Fibroblast of pulmonary artery (primary cell): ENCODE data around the gene LRP1B.

ENCODE experiments used
- DNase-seq: peaks from one replicate; pipeline ENCODE4 v3.0.0-alpha.2; 2010; ENCODE audit warnings: low read depth
- H3K4me3 ChIP-seq: replicated peaks from 2 replicates; pipeline ENCODE4 v1.5.1; 2011; ENCODE audit warnings: low read depth, mild to moderate bottlenecking, control low read depth, low read length, moderate library complexity
- TF ChIP-seq, protein P1 (sequence below): IDR thresholded peaks from 2 replicates; pipeline ENCODE4 v1.5.1; 2011; ENCODE audit warnings: mild to moderate bottlenecking, control low read depth, low read length, inconsistent platforms; ENCODE audit errors: missing control alignments

The LRP1B gene

DNA sequence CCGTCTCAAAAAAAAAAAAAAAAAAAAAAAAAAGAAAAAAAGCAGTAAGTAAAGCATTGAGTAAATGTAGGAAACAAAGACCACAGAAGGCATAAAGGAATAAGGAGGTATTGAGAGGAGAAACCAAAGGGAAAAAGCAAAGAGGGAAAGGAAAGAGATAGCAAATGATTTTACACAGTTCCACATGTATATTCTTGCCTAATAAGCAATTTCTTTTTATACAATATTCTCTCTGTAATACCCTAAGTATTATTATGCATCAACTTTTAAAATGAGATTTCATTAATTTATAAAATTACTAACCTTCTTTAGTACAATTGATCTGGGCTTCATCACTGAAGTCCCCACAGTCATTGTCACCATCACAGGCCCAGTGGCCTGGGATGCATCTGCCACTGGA, 1180.9 kb downstream of the LRP1B start:
- TF ChIP-seq, protein P1, sequence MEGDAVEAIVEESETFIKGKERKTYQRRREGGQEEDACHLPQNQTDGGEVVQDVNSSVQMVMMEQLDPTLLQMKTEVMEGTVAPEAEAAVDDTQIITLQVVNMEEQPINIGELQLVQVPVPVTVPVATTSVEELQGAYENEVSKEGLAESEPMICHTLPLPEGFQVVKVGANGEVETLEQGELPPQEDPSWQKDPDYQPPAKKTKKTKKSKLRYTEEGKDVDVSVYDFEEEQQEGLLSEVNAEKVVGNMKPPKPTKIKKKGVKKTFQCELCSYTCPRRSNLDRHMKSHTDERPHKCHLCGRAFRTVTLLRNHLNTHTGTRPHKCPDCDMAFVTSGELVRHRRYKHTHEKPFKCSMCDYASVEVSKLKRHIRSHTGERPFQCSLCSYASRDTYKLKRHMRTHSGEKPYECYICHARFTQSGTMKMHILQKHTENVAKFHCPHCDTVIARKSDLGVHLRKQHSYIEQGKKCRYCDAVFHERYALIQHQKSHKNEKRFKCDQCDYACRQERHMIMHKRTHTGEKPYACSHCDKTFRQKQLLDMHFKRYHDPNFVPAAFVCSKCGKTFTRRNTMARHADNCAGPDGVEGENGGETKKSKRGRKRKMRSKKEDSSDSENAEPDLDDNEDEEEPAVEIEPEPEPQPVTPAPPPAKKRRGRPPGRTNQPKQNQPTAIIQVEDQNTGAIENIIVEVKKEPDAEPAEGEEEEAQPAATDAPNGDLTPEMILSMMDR, result no peak
- DNase-seq, result no peak
- H3K4me3 ChIP-seq, result no peak overlapping the region

DNA sequence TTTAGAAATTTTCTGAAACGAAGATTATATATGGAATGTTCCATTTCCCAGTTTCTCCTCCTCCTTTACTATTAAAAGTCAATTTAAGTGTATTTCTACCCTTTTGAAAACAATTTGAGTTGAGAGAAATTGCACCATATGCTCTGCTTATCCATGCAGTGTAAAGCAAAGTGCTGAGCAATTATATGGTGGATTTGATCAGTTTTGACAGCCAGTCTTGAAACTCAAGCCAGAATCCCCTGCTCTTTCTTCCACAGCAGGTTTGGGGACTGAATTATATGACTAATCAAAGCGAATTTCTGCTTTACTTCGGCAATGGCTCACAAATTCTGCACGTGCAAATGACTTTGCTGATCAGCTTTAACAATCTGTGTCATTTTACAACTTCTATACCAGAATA, 1183.6 kb downstream of the LRP1B start:
- TF ChIP-seq, protein P1, result no peak
- DNase-seq, result no peak
- H3K4me3 ChIP-seq, result no peak overlapping the region

DNA sequence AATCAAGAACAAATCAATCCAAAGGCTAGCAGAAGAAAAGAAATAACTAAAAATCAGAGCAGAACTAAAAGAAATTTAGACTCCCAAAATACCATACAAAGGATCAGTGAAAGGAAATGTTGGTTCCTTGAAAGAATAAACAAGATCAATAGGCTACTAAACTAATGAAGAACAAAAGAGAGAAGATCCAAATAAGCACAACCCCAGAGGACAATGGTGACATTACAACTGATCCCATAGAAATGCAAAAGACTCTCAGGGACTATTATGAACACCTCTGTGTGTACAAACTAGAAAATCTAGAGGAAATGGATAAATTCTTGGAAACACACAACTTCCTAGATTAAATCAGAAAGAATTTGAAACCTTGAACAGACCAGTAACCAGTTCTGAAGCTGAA, 1186.9 kb downstream of the LRP1B start:
- TF ChIP-seq, protein P1, result peak; percentile 17
- no peak for DNase-seq
- H3K4me3 ChIP-seq, result no peak overlapping the region

GRCh38 chr2:140942284-140942683, 1188.5 kb downstream of the LRP1B start:
- TF ChIP-seq, protein P1, result no peak
- no peak for DNase-seq
- H3K4me3 ChIP-seq, result no peak overlapping the region

DNA sequence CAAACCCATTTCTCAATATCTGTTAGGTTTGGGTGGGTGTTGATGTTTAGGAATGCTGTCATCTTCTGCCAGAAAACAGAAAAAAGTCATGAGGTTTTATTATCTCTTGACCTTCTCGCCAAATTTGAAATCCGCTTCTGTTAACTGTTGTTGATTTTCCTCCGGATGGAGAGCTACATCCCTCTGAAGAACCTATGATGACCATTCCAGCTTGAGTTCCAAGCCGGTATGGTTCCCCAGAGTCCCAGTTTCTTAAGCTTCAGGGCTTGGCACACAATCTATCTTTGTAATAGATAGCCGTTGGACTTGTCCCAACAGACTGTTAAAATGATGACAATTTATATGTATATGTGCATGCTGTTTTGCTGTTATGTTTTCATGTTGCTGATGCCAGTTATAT, 1201.0 kb downstream of the LRP1B start:
- DNase-seq, result peak; percentile 46
- TF ChIP-seq, protein P1, result no peak
- H3K4me3 ChIP-seq, result no peak overlapping the region

DNA sequence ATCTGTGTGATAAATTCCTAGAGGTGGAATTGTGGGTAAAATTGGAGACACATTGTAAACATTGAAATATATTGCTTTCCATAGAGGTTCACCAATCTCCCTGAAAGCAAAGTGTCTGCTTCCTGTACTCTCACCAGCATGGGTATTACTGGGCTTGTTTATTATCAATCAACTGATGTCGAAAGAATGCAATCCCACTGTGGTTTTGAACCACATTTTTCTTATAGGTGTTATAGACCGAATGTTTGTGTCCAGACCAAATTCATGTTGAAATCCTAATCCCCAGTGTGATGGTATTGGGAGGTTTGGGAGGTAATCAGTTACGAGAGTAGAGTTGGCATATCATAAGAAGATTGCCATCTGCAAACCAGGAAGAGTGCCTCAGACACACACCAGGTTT, 1212.4 kb downstream of the LRP1B start:
- TF ChIP-seq, protein P1, result no peak
- no peak for DNase-seq
- no peak overlapping the region for H3K4me3 ChIP-seq

- DNase-seq, result no peak
- TF ChIP-seq, protein P1, result no peak
- H3K4me3 ChIP-seq, result no peak overlapping the region
Observed at GRCh38 chr2:140916410-140916809, 1214.4 kb downstream of the LRP1B start.
